IMR-90 (cell line): Measurements from ENCODE around the gene MEN1.

Source experiments
- BHLHE40 ChIP-seq: fragments of 150-350 bp; IDR thresholded peaks from 2 replicates; pipeline ENCODE4 v1.6.1; 2016; ENCODE audit warnings: mild to moderate bottlenecking, low read depth, low read length
- CTCF ChIP-seq: conservative IDR thresholded peaks from 2 replicates; pipeline ENCODE4 v1.5.1; 2012; ENCODE audit warnings: mild to moderate bottlenecking, low read depth, low read length, improper control_type of control experiment
- MAZ ChIP-seq: IDR thresholded peaks from 2 replicates; pipeline ENCODE4 v1.6.1; 2012; ENCODE audit warnings: low read depth, mild to moderate bottlenecking, low read length, improper control_type of control experiment, moderate library complexity, borderline replicate concordance
- MXI1 ChIP-seq: IDR thresholded peaks from 2 replicates; pipeline ENCODE4 v1.6.1; 2012; ENCODE audit warnings: low read depth, mild to moderate bottlenecking, low read length, moderate library complexity, borderline replicate concordance
- NFE2L2 ChIP-seq: fragments of 150-350 bp; IDR thresholded peaks from 2 replicates; pipeline ENCODE4 v1.6.1; 2016; ENCODE audit warnings: low read depth, mild to moderate bottlenecking, low read length
- POLR2A ChIP-seq: IDR thresholded peaks from 2 replicates; pipeline ENCODE4 v1.6.1; 2012; ENCODE audit warnings: mild to moderate bottlenecking, low read depth, low read length
- RAD21 ChIP-seq: IDR thresholded peaks from 2 replicates; pipeline ENCODE4 v1.6.1; 2012; ENCODE audit warnings: low read length, improper control_type of control experiment
- RCOR1 ChIP-seq: IDR thresholded peaks from 2 replicates; pipeline ENCODE4 v1.6.1; 2012; ENCODE audit warnings: mild to moderate bottlenecking, low read length, improper control_type of control experiment; ENCODE audit not compliant: insufficient replicate concordance
- RFX5 ChIP-seq: IDR thresholded peaks from 2 replicates; pipeline ENCODE4 v1.8.0; 2012; ENCODE audit warnings: low read depth, mild to moderate bottlenecking, low read length, moderate library complexity
- TF ChIP-seq, protein P1 (sequence below): fragments of 150-350 bp; IDR thresholded peaks from 2 replicates; pipeline ENCODE4 v1.6.1; 2017; ENCODE audit warnings: mild to moderate bottlenecking, antibody characterized with exemption, low read length, low read depth

DNA sequence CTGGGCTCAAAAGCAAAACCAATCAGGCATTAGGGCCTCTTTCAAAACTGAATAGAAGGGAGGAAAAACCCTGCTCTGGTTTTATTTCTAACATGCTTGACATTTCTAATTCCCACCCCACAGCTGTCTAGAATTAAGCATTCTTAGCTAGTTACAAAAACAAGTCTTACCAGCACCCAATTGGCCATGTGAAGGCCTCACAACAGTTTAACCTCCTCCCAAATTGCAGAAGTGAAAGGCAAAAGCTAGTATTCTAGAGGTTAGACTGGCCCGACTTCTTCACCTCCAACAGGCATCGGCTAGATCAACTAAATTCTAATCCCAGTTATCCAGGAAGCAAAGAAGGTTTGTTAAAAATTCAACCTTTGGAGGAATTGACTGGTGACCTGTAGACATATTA, 38.5 kb downstream of the MEN1 start:
- TF ChIP-seq CTCF (no peak), BHLHE40 (no peak), RFX5 (no peak), NFE2L2 (no peak), RAD21 (no peak), POLR2A (no peak), MAZ (no peak), RCOR1 (no peak), MXI1 (no peak)
- TF ChIP-seq, protein P1, sequence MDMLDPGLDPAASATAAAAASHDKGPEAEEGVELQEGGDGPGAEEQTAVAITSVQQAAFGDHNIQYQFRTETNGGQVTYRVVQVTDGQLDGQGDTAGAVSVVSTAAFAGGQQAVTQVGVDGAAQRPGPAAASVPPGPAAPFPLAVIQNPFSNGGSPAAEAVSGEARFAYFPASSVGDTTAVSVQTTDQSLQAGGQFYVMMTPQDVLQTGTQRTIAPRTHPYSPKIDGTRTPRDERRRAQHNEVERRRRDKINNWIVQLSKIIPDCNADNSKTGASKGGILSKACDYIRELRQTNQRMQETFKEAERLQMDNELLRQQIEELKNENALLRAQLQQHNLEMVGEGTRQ = no peak
